ENCODE results near the gene TBL1Y.
"Not testable (repeated sequence)": the region's sequence is repeated elsewhere in the genome, so short reads cannot be mapped to it uniquely, and the experiment has no call there.

TBL1Y gene

DNA sequence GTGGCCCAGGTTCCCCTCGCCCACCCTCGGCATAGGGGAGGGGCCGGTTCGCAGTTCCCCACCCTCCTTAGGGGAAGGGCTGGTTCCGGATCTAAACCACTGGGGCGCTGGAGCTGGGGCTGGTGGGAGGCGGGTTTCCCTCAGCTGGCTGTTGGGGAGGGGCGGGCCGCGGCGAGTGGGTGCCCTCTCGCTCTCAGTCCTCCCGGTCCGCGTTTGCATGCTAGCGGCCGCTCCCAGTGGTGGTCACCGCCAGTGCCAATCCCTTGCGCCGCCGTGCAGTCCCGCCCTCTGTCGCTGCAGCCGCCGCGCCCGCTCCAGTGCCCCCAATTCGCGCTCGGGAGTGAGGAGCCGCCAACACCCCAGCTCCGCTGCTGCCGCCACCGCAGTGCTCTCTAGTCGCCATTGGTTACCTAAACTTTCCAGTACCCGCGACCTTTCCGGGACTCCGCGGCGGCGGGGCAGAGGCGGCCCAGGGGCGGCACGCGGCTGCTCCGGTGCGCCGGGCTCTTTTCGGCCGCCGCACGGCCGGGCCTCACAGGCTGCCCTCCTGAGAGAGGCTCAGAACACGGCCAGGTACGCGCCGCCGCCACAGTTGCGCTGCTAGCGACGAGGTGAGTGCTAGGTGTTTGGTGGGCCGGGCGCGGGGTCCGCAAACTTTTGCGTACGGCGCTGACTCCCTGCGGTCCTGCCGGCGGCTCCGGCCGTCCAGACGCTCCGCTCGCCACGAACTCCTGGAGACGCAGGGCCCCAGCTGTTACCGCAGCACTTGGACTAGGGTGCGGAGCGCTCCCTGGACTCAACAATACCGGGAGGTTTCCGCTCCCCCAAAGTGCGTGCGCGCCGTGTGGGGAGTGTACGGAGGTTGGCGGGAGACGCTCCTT, at the start of gene TBL1Y:
Gene TBL1Y (plus strand): TSS at position 326 of the 881 bp plus-strand sequence. CDS start 114,388 bp downstream, outside the sequence.
- TF ChIP-seq, protein P1, sequence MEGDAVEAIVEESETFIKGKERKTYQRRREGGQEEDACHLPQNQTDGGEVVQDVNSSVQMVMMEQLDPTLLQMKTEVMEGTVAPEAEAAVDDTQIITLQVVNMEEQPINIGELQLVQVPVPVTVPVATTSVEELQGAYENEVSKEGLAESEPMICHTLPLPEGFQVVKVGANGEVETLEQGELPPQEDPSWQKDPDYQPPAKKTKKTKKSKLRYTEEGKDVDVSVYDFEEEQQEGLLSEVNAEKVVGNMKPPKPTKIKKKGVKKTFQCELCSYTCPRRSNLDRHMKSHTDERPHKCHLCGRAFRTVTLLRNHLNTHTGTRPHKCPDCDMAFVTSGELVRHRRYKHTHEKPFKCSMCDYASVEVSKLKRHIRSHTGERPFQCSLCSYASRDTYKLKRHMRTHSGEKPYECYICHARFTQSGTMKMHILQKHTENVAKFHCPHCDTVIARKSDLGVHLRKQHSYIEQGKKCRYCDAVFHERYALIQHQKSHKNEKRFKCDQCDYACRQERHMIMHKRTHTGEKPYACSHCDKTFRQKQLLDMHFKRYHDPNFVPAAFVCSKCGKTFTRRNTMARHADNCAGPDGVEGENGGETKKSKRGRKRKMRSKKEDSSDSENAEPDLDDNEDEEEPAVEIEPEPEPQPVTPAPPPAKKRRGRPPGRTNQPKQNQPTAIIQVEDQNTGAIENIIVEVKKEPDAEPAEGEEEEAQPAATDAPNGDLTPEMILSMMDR (IDR thresholded peaks at IDR 0.05; ENCODE audit: low read depth, low read length): no peak

DNA sequence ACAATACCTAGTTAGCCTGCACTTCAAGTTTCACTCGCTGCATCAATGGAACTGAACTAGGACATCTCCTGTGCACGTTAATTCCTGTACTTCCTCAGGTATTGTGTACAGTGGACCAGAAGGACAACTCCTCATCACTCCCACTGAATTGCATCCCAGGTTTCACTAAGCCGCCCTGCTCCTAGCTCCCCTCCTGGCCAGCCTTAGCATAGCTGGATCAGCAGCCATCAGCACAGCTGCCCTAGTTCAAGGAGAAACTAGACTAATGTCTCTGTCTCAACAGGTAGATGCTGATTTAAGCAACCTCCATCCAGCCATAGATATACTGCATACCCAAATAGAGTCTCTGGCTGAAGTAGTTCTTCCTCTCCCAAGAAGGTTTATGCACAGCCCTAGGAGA, 16.0 kb upstream of the TBL1Y start:
- TF ChIP-seq, protein P1 (IDR thresholded peaks at IDR 0.05; ENCODE audit: low read depth, low read length): no peak
- H3K4me3 ChIP-seq (ENCODE audit: low read depth, low read length): no peak overlapping the region

More for the DNA sequence above, at the start of gene TBL1Y:
- no peak within 1 kb of the TSS for H3K4me3 ChIP-seq (ENCODE audit: low read depth, low read length)

- no peak overlapping the region for H3K4me3 ChIP-seq (ENCODE audit: low read depth, low read length)
Observed at GRCh38 chrY:6895236-6895635, 15.3 kb upstream of the TBL1Y start.

DNA sequence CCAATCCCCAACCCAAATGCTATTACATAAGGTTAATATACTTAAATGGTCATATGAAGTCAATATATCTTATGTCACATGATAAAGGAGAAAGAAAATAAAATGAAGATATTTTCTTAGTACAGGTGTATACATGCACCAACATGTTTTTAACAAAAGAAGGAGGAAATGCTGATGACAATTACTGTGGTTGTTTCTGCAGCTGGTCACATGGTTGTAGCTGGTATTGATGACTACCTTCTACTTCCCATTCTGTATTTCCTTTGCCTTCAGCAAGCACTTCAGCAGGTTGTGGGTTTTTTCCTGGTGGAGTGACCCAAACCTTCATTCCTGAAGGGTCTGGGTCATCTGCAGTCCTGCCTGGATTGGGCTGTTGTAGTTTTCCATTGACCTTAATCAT, 8.4 kb upstream of the TBL1Y start:
- H3K4me3 ChIP-seq (ENCODE audit: low read depth, low read length): not testable (repeated sequence)

More at GRCh38 chrY:6895236-6895635, 15.3 kb upstream of the TBL1Y start:
- TF ChIP-seq, protein P1 (IDR thresholded peaks at IDR 0.05; ENCODE audit: low read depth, low read length): no peak

- TF ChIP-seq, protein P1 (IDR thresholded peaks at IDR 0.05; ENCODE audit: low read depth, low read length): no peak
- H3K4me3 ChIP-seq (ENCODE audit: low read depth, low read length): no peak overlapping the region
Observed at GRCh38 chrY:6907591-6907990, 2.9 kb upstream of the TBL1Y start.

GRCh38 chrY:6908021-6908420, 2.5 kb upstream of the TBL1Y start:
- H3K4me3 ChIP-seq (ENCODE audit: low read depth, low read length): not testable (repeated sequence)

- no peak overlapping the region for H3K4me3 ChIP-seq (ENCODE audit: low read depth, low read length)
- TF ChIP-seq, protein P1 (IDR thresholded peaks at IDR 0.05; ENCODE audit: low read depth, low read length): no peak
Observed at GRCh38 chrY:6909118-6909521, 1.4 kb upstream of the TBL1Y start.

DNA sequence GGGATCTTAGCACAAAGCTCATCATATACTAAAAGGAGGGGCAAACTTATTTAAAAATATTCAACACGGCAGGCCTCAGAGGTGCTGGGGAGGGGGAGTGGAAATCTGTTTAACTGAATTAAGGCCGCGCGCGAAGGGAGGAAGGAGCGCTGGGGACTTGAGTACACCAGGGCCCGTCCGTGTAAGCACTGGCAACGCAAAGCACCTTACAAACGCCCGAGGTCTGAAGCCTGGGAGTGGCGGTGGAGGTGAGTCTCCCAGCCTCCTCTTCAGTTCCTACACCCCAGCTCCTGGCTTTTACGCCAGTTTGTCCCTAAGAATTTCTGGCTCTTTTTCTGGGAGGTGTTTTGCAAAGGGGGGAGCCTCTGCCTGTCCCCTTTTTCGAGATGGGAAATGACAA, 641 bp upstream of the TBL1Y start:
- H3K4me3 ChIP-seq (ENCODE audit: low read depth, low read length): no peak overlapping the region
- TF ChIP-seq, protein P1 (IDR thresholded peaks at IDR 0.05; ENCODE audit: low read depth, low read length): no peak

All from WI38 (cell line).